ENCODE measurements around the gene TNFRSF8. TPM values are rescaled to one million over a fixed set of nuclear protein-coding genes. Genes with fewer than 3 reads are reported as not detected.

Gene TNFRSF8
- total and polyA plus RNA-seq, 9 of the 15 experiments (the other 6 are each of a cell fraction or from before 2014, with no cell fraction given), result 3.5 to 38.4 (median 17.1) TPM

- TF ChIP-seq PTTG1 (tag; IDR thresholded peaks at IDR 0.05; ENCODE audit: low read depth) (no peak), MBD2 (IDR thresholded peaks at IDR 0.05; ENCODE audit: borderline replicate concordance, low read depth) (peak; percentile 59; the same call in 1 of the 2 replicates), ZNF3 (CRISPR knock-in tag; IDR thresholded peaks at IDR 0.05) (no peak), DACH1 (IDR thresholded peaks at IDR 0.05; ENCODE audit: partially characterized antibody) (peak; percentile 88), CREB1 (IDR thresholded peaks at IDR 0.05) (peak; percentile 78), CREB1 (CRISPR knock-in tag; IDR thresholded peaks at IDR 0.05) (peak; percentile 69), CREB3 (tag; conservative IDR thresholded peaks at IDR 0.05; ENCODE audit: low read depth) (peak; percentile 95), GATA2 (CRISPR knock-in tag; IDR thresholded peaks at IDR 0.05) (peak; percentile 91), ZC3H8 (IDR thresholded peaks at IDR 0.05) (no peak), KLF6 (CRISPR knock-in tag; IDR thresholded peaks at IDR 0.05; ENCODE audit: borderline replicate concordance) (no peak), CHD2 (IDR thresholded peaks at IDR 0.05; ENCODE audit: low read depth, low read length) (0 out of 2 replicates have a peak, but pooled peaks have one; percentile 11), HDAC2 (IDR thresholded peaks at IDR 0.05) (peak; percentile 72), POLR2AphosphoS5 (IDR thresholded peaks at IDR 0.05; ENCODE audit: control insufficient read depth, insufficient read depth, low read depth, low read length) (peak; percentile 95), MAX (CRISPR knock-in tag; IDR thresholded peaks at IDR 0.05) (peak; percentile 78), ZMIZ1 (IDR thresholded peaks at IDR 0.05; ENCODE audit: low read depth in 2 of 2, low read length in 2 of 2) (peak in 1 of 2 experiments; percentile 82; a peak in 2 of 4 replicates), TEAD4 (IDR thresholded peaks at IDR 0.05; ENCODE audit: low read length) (peak; percentile 94), TEAD4 (CRISPR knock-in tag; IDR thresholded peaks at IDR 0.05; ENCODE audit: borderline replicate concordance) (no peak), HSF4 (CRISPR knock-in tag; IDR thresholded peaks at IDR 0.05; ENCODE audit: borderline replicate concordance) (no peak), ZNF263 (CRISPR knock-in tag; IDR thresholded peaks at IDR 0.05; ENCODE audit: borderline replicate concordance) (0 out of 2 replicates have a peak, but pooled peaks have one; percentile 34), MCM2 (IDR thresholded peaks at IDR 0.05; ENCODE audit: low read depth) (no peak), ARID1B (IDR thresholded peaks at IDR 0.05) (peak; percentile 93), THRAP3 (IDR thresholded peaks at IDR 0.05; ENCODE audit: borderline replicate concordance) (no peak)
These were observed 112.1 kb downstream of the TNFRSF8 start (continued) for GRCh38 chr1:12174924-12175810.
